ENCODE measurements around the gene TMEM179. TPM values are rescaled to one million over a fixed set of nuclear protein-coding genes. Genes with fewer than 3 reads are reported as not detected.

Gene TMEM179
- total and polyA plus RNA-seq, 12 donors: 0.17 to 1.0 (median 0.39) TPM; not detected in 5

GRCh38 chr14:104583424-104584306 is 20.9 kb downstream of the TMEM179 start:
- intact Hi-C loops (cut with DNase I): loop anchor here in 3 of 10 donors (10.0 kb wide), 1 partner anchor 141 kb away; the partner anchor contains the start of gene ADSS1 (in 3 of the 3)
- Histone ChIP-seq H3K9me3 (no peaks in the 10 kb centered on the region), H3K27me3 (peaks cover 0 to 25% (median 11%) of the 10 kb centered on the region in 7 donors), H3K4me3 (peak overlapping the region in 7 of 10 donors; percentile 7 to 27 (median 17)), H3K36me3 (peaks cover 0 to 10% (median 0%) of the 10 kb centered on the region in 9 donors), H3K4me1 (peaks cover 12 to 100% (median 47%) of the 10 kb centered on the region in 9 donors), H3K27ac (peak overlapping the region; percentile 36 to 98 (median 90))
- TF ChIP-seq CTCF (IDR thresholded peaks at IDR 0.05): no peak
- ATAC-seq: no peak
- 43 to 52% methylated on average over 27 of the region's 27 CpGs for WGBS, 2 donors
- DNase-seq: no peak

- ATAC-seq (peak; percentile 57 to 75 (median 68)), DNase-seq (peak; percentile 81 to 88)
- H3K27me3 ChIP-seq: peaks cover 0 to 30% (median 6%) of the 10 kb centered on the region in 7 donors
- H3K9me3 ChIP-seq: no peaks in the 10 kb centered on the region
- intact Hi-C loops (cut with DNase I): loop anchor here in 3 of 10 donors (10.0 kb wide), 1 partner anchor 142 kb away; the partner anchor contains the start of gene ADSS1 (in 3 of the 3)
- WGBS, 2 donors: 12 to 15% methylated on average over 12 of the region's 12 CpGs
- H3K27ac ChIP-seq: peak overlapping the region; percentile 81 to 98 (median 93)
- no peak for TF ChIP-seq CTCF (IDR thresholded peaks at IDR 0.05)
- peak overlapping the region in 9 of 10 donors; percentile 38 to 60 (median 55) for H3K4me3 ChIP-seq
- no peaks in the 10 kb centered on the region for H3K36me3 ChIP-seq
- H3K4me1 ChIP-seq: peaks cover 12 to 100% (median 55%) of the 10 kb centered on the region in 9 donors
Observed at GRCh38 chr14:104582662-104583061, 21.9 kb downstream of the TMEM179 start.

GRCh38 chr14:104582005-104582404 is 22.6 kb downstream of the TMEM179 start:
- peak; percentile 70 to 82 for DNase-seq
- peak; percentile 45 to 68 (median 60) for ATAC-seq
- H3K27me3 ChIP-seq: peaks cover 0 to 31% (median 6%) of the 10 kb centered on the region in 7 donors
- H3K9me3 ChIP-seq: no peaks in the 10 kb centered on the region
- H3K27ac ChIP-seq: peak overlapping the region; percentile 81 to 98 (median 93)
- H3K36me3 ChIP-seq: no peaks in the 10 kb centered on the region
- intact Hi-C loops (cut with DNase I): loop anchor here in 3 of 10 donors (10.0 kb wide), 1 partner anchor 143 kb away; the partner anchor contains the start of gene ADSS1 (in 3 of the 3)
- TF ChIP-seq CTCF (IDR thresholded peaks at IDR 0.05): no peak
- peak overlapping the region; percentile 38 to 60 (median 54) for H3K4me3 ChIP-seq
- 25 to 45% methylated on average over 16 to 20 of the region's 20 CpGs for WGBS, 2 donors
- peaks cover 8 to 99% (median 53%) of the 10 kb centered on the region in 9 donors for H3K4me1 ChIP-seq

DNA sequence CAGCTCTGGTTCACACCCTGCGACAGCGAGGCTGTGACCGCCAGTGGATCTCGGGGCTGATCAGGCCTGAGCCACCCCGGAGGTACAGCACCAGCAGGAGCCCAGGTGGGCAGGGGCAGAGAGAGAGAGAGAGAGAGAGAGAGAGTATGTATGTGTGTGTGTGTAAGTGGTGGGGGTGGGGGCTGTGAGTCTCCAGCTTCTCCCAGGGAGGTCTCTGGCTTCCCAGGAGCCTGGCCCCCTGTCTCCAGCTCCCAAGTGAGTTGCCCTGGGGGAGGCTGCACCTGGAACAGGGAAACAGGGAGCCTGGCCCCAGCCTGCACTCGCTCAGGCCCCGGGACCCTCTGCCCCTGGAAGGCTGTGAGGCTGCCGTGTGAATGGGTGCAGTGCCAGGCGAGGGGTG is 23.1 kb downstream of the TMEM179 start:
- H3K27me3 ChIP-seq: peaks cover 0 to 34% (median 8%) of the 10 kb centered on the region in 7 donors
- TF ChIP-seq CTCF (IDR thresholded peaks at IDR 0.05): no peak
- DNase-seq (no peak), ATAC-seq (no peak)
- H3K4me1 ChIP-seq: peaks cover 8 to 97% (median 54%) of the 10 kb centered on the region in 9 donors
- WGBS, 2 donors: 50 to 53% methylated on average over 9 of the region's 9 CpGs
- H3K9me3 ChIP-seq: no peaks in the 10 kb centered on the region
- H3K4me3 ChIP-seq: peak overlapping the region; percentile 38 to 60 (median 54)
- H3K27ac ChIP-seq: peak overlapping the region; percentile 81 to 98 (median 93)
- H3K36me3 ChIP-seq: no peaks in the 10 kb centered on the region
- intact Hi-C loops (cut with DNase I): loop anchor here in 3 of 10 donors (10.0 kb wide), 1 partner anchor 143 kb away; the partner anchor contains the start of gene ADSS1 (in 3 of the 3)
